H1 (cell line): ENCODE measurements around the gene ZNF618. TPM values are rescaled to one million over a fixed set of nuclear protein-coding genes. Genes with fewer than 3 reads are reported as not detected.

Source experiments
- POU5F1 ChIP-seq: IDR thresholded peaks from 2 replicates; pipeline ENCODE4 v1.6.1; 2011; ENCODE audit warnings: low read depth, mild to moderate bottlenecking, low read length, moderate library complexity
- polyA plus RNA-seq, 7 experiments: library from polyadenylated mRNA; depleted of rRNA in 3 of 7; stranded (reverse) in 5 of 7; unstranded in 2 of 7; fragments of >200 nt in 5 of 7; fragments of 200-250 nt in 2 of 7; gene quantifications; 1 replicate in 5 of 7; 2 replicates in 1 of 7; 4 replicates in 1 of 7; pipeline versions ENCODE4 v1.2.1 to v1.2.3, GENCODE V29; 2011 to 2013; ENCODE audit warnings: missing spikeins in 2 of 7, mixed read lengths in 2 of 7
- total RNA-seq: library from RNA; stranded (reverse); fragmentation: NEBNext Ultra II Directional; extraction: Animal tissue kit (Norgen Biotek cat#: 25700); gene quantifications from 2 replicates; pipeline ENCODE4 v1.2.1, GENCODE V29; 2021

Gene ZNF618
- total and polyA plus RNA-seq, 2 of the 8 experiments (the other 6 are each of a cell fraction or from before 2014, with no cell fraction given): 9.6 to 28.5 TPM

- TF ChIP-seq POU5F1: no peak
- TF ChIP-seq, all 59 proteins: peak for 0
These were observed 207.6 kb downstream of the ZNF618 start (continued) for GRCh38 chr9:114083666-114084065.
